Hepatocyte (in vitro differentiated cells): ENCODE results near the gene CCDC82. TPM values are rescaled to one million over a fixed set of nuclear protein-coding genes. Genes with fewer than 3 reads are reported as not detected.

Experiments used
- DNase-seq: peaks from one replicate; pipeline ENCODE4 v3.0.0-alpha.2; 2016; ENCODE audit warnings: low spot score
- H2AFZ ChIP-seq: fragments of 200-600 bp; sonication (generic); 2 replicates; pipeline ENCODE4 v1.6.0; 2016; ENCODE audit warnings: antibody characterized with exemption, mild to moderate bottlenecking
- H3K27ac ChIP-seq: fragments of 200-600 bp; sonication (generic); 2 replicates; pipeline ENCODE4 v1.5.1; 2016; ENCODE audit warnings: mild to moderate bottlenecking
- H3K27me3 ChIP-seq: fragments of 200-600 bp; sonication (generic); 2 replicates; pipeline ENCODE4 v1.6.1; 2016
- H3K36me3 ChIP-seq: fragments of 200-600 bp; sonication (generic); replicated peaks from 2 replicates; pipeline ENCODE4 v1.5.1; 2016; ENCODE audit warnings: low read depth; ENCODE audit not compliant: insufficient read depth
- H3K4me1 ChIP-seq: fragments of 200-600 bp; sonication (generic); 2 replicates; pipeline ENCODE4 v1.5.1; 2016; ENCODE audit warnings: mild to moderate bottlenecking, moderate library complexity; ENCODE audit not compliant: insufficient read depth
- H3K4me2 ChIP-seq: fragments of 200-600 bp; sonication (generic); 2 replicates; pipeline ENCODE4 v1.6.0; 2016
- H3K4me3 ChIP-seq: fragments of 200-600 bp; sonication (generic); 2 replicates; pipeline ENCODE4 v1.5.1; 2016; ENCODE audit warnings: mild to moderate bottlenecking
- H3K79me2 ChIP-seq: fragments of 200-600 bp; sonication (generic); 2 replicates; pipeline ENCODE4 v1.6.0; 2017; ENCODE audit warnings: mild to moderate bottlenecking
- H3K9me2 ChIP-seq: fragments of 200-600 bp; sonication (generic); replicated peaks from 2 replicates; pipeline ENCODE4 v1.6.0; 2017; ENCODE audit warnings: mild to moderate bottlenecking; ENCODE audit not compliant: insufficient read depth
- H3K9me3 ChIP-seq: fragments of 200-600 bp; sonication (generic); 2 replicates; pipeline ENCODE4 v1.5.1; 2016; ENCODE audit warnings: low read depth, mild to moderate bottlenecking
- H4K20me1 ChIP-seq: fragments of 200-600 bp; sonication (generic); 2 replicates; pipeline ENCODE4 v1.6.0; 2016; ENCODE audit warnings: mild to moderate bottlenecking; ENCODE audit not compliant: insufficient read depth, poor library complexity, severe bottlenecking
- EZH2 ChIP-seq: fragments of 200-600 bp; sonication (generic); IDR thresholded peaks from 2 replicates; pipeline ENCODE4 v1.6.1; 2016; ENCODE audit warnings: antibody characterized with exemption, mild to moderate bottlenecking, borderline replicate concordance
- EZH2phosphoT487 ChIP-seq: fragments of 200-600 bp; sonication (generic); IDR thresholded peaks from one replicate; pipeline ENCODE4 v1.6.1; 2018; ENCODE audit warnings: antibody characterized with exemption, mild to moderate bottlenecking, low read depth, moderate library complexity; ENCODE audit not compliant: unreplicated experiment, severe bottlenecking
- WGBS: methylation state at CpG from one replicate; pipeline ENCODE4 v1.1.6; 2016; ENCODE audit warnings: low lambda C conversion rate; ENCODE audit errors: missing lambda C conversion rate; 5-methylcytosine and 5-hydroxymethylcytosine counted together
- polyA plus RNA-seq: library from polyadenylated mRNA; unstranded; fragments of >200 nt; fragmentation: Nextera tagmentation; extraction: Ambion mirVana; gene quantifications from 2 replicates; pipeline ENCODE4 v1.2.1, GENCODE V29; 2016
- total RNA-seq: library from RNA; depleted of rRNA; stranded (reverse); fragments of >200 nt; gene quantifications from 2 replicates; pipeline ENCODE4 v1.2.3, GENCODE V29; 2014
- TF ChIP-seq, protein P1 (sequence below): fragments of 200-600 bp; sonication (generic); IDR thresholded peaks from 2 replicates; pipeline ENCODE4 v1.5.1; 2016; ENCODE audit warnings: antibody characterized with exemption, mild to moderate bottlenecking; ENCODE audit not compliant: poor library complexity

Gene CCDC82
- total and polyA plus RNA-seq, 2 experiments from 2014 or later: 12.7 to 16.3 TPM

DNA sequence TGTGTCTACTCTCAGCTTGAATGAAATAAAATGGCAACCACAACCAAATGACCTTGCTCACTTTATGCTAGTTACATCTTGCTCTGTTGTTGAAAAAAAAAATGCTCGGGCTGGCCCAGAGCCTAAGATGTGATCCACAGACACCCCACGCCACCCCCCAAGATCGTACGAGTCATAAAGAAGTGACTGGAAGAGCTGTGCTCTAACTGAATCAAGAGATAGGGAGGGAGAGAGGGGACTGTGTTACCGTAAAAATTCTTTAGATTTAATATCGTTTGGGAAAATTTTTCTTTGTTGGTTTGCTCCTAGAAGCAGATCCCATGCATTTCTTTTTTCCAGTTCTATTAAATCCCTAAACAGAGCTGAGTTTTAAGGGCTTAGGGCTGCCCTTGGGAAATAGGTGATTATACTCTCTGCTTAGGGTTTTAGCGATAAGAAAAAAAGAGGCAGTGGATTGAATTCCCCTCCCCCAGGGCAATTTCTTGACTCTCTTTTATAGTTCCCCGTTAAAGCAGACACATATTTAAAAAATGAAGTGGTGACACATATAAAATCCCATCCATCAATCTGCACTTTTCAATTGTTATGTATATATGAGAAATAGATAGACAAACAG, 61.2 kb downstream of the CCDC82 start:
- Histone ChIP-seq H3K36me3 (no peaks in the 10 kb centered on the region), H3K4me2 (peak overlapping the region; percentile 66), H4K20me1 (no peaks in the 10 kb centered on the region), H3K27ac (peak overlapping the region; percentile 73), H3K4me3 (no peak overlapping the region), H3K27me3 (no peaks in the 10 kb centered on the region), H3K79me2 (peaks cover 91% of the 10 kb centered on the region), H3K4me1 (peaks cover 62% of the 10 kb centered on the region), H3K9me2 (no peaks in the 10 kb centered on the region), H2AFZ (no peak overlapping the region), H3K9me3 (no peaks in the 10 kb centered on the region)
- TF ChIP-seq EZH2 (no peak), EZH2phosphoT487 (no peak)
- TF ChIP-seq, protein P1, sequence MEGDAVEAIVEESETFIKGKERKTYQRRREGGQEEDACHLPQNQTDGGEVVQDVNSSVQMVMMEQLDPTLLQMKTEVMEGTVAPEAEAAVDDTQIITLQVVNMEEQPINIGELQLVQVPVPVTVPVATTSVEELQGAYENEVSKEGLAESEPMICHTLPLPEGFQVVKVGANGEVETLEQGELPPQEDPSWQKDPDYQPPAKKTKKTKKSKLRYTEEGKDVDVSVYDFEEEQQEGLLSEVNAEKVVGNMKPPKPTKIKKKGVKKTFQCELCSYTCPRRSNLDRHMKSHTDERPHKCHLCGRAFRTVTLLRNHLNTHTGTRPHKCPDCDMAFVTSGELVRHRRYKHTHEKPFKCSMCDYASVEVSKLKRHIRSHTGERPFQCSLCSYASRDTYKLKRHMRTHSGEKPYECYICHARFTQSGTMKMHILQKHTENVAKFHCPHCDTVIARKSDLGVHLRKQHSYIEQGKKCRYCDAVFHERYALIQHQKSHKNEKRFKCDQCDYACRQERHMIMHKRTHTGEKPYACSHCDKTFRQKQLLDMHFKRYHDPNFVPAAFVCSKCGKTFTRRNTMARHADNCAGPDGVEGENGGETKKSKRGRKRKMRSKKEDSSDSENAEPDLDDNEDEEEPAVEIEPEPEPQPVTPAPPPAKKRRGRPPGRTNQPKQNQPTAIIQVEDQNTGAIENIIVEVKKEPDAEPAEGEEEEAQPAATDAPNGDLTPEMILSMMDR: no peak
- 24% methylated on average over 8 of the region's 8 CpGs for WGBS
- no peak for DNase-seq

DNA sequence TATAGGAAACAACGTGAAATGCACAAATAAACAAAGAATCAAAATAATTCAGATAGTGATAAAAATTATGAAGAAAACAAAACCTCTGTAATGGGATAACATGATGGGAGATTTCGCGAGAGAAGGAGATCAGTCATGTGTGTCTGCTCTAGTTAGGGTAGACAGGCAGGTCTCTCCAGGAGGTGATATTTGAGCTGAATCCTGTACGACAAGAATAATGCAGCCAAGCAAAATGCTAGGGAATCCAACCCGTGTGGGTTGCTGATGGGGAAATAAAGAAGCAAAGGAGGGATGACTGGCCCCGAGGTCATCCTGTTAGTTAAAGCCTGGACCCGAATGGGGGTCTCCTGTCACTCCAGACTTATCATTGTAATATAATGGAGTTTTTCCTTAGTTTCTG, 62.8 kb downstream of the CCDC82 start:
- no peak overlapping the region for H3K27ac ChIP-seq
- no peak for DNase-seq
- TF ChIP-seq, protein P1: no peak
- no peak for TF ChIP-seq EZH2
- no peaks in the 10 kb centered on the region for H3K9me2 ChIP-seq
- no peak overlapping the region for H2AFZ ChIP-seq
- no peaks in the 10 kb centered on the region for H3K36me3 ChIP-seq
- H3K9me3 ChIP-seq: no peaks in the 10 kb centered on the region
- H3K79me2 ChIP-seq: peaks cover 97% of the 10 kb centered on the region
- H4K20me1 ChIP-seq: no peaks in the 10 kb centered on the region
- H3K4me2 ChIP-seq: no peak overlapping the region
- peaks cover 49% of the 10 kb centered on the region for H3K4me1 ChIP-seq
- no peaks in the 10 kb centered on the region for H3K27me3 ChIP-seq
- 82% methylated on average over 7 of the region's 7 CpGs for WGBS
- no peak overlapping the region for H3K4me3 ChIP-seq

DNA sequence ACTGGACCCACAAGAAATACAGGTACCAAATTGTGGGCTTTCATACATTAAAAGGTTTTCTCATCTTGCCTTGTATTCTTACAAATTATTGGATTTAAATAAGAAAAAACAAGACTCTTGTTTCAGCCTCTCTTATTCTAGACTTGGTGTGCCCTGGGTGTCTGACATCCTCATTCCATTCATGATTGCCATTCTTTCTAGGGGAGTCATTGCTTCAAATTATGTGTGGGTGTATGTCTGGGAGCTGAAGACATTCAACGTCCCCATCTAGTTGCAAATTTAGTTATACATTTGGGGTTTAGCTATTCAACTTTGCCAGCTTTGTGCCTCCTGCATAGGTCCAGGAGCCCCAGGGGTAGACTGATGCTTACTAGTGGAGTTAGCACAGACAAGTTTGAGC, 64.8 kb downstream of the CCDC82 start:
- H3K79me2 ChIP-seq: peaks cover 97% of the 10 kb centered on the region
- H3K4me2 ChIP-seq: peak overlapping the region; percentile 24
- no peaks in the 10 kb centered on the region for H3K9me3 ChIP-seq
- TF ChIP-seq EZH2phosphoT487 (no peak), EZH2 (no peak)
- TF ChIP-seq, protein P1: no peak
- no peak for DNase-seq
- no peaks in the 10 kb centered on the region for H3K36me3 ChIP-seq
- H3K27me3 ChIP-seq: no peaks in the 10 kb centered on the region
- H3K4me1 ChIP-seq: peaks cover 38% of the 10 kb centered on the region
- H3K27ac ChIP-seq: peak overlapping the region; percentile 77
- no peaks in the 10 kb centered on the region for H4K20me1 ChIP-seq
- no peaks in the 10 kb centered on the region for H3K9me2 ChIP-seq
- 14% methylated on average over 1 of the region's 1 CpG for WGBS
- no peak overlapping the region for H3K4me3 ChIP-seq
- no peak overlapping the region for H2AFZ ChIP-seq

DNA sequence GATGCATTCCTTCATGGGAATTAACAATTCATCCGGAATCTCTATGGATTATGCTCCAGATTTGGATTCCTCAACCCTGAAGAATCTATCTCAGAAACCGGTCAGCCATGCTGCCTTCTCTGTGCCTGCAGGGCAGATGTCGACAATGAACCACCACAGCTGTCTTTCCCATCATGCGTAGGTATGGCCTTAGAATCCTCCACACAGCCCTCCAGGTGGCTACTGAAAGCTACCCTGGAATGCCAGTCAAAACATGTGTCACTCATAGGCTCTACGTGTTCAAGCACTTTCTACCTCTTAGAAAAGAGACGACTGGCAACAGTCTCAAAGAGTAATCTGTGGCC, 66.1 kb downstream of the CCDC82 start:
- Histone ChIP-seq H3K4me3 (no peak overlapping the region), H3K4me2 (no peak overlapping the region), H3K9me2 (no peaks in the 10 kb centered on the region), H3K36me3 (no peaks in the 10 kb centered on the region), H2AFZ (no peak overlapping the region), H3K27ac (no peak overlapping the region), H3K79me2 (peaks cover 97% of the 10 kb centered on the region), H3K27me3 (no peaks in the 10 kb centered on the region), H3K9me3 (no peaks in the 10 kb centered on the region), H3K4me1 (peaks cover 25% of the 10 kb centered on the region), H4K20me1 (no peaks in the 10 kb centered on the region)
- TF ChIP-seq EZH2 (no peak), EZH2phosphoT487 (no peak)
- TF ChIP-seq, protein P1: no peak
- WGBS: 93% methylated on average over 6 of the region's 6 CpGs
- DNase-seq: no peak
